GM18909 (cell line): Measurements from ENCODE around the gene SUV39H1.

Experiments
- ATAC-seq: cut with Tn5 transposase; IDR thresholded peaks from one replicate; pipeline ENCODE4 v1.9.1; 2021; ENCODE audit warnings: mild to moderate bottlenecking; ENCODE audit not compliant: unreplicated experiment, poor library complexity

The SUV39H1 gene

GRCh38 chrX:48754238-48754637 is 57.7 kb downstream of the SUV39H1 start:
- no peak for ATAC-seq
